CD14-positive monocyte (primary cell): Measurements from ENCODE around the gene ZSCAN20. TPM values are rescaled to one million over a fixed set of nuclear protein-coding genes. Genes with fewer than 3 reads are reported as not detected.

Experiments used
- DNase-seq, 3 donors: peaks; one replicate each; pipeline ENCODE4 v3.0.0-alpha.2; 2011 to 2022
- H2AFZ ChIP-seq: 2 replicates; pipeline ENCODE4 v1.6.0; 2012; ENCODE audit warnings: mild to moderate bottlenecking, low read depth, low read length, inconsistent platforms; ENCODE audit not compliant: insufficient read depth, poor library complexity, severe bottlenecking
- H3K27ac ChIP-seq, 2 donors: 1 replicate in 1 of 2; 2 replicates in 1 of 2; pipeline ENCODE4 v1.5.1; 2012 to 2013; ENCODE audit warnings: low read length in 2 of 2, control low read depth in 1 of 2, inconsistent platforms in 1 of 2, low read depth in 1 of 2, mild to moderate bottlenecking in 1 of 2
- H3K27me3 ChIP-seq, 2 donors: one replicate each; pipeline versions ENCODE4 v1.6.0 to v1.6.1; 2011 to 2013; ENCODE audit warnings: low read length in 2 of 2; ENCODE audit not compliant: control insufficient read depth in 2 of 2, insufficient read depth in 2 of 2
- H3K36me3 ChIP-seq, 2 donors: replicated peaks in 1 of 2; 1 replicate in 1 of 2; 2 replicates in 1 of 2; pipeline versions ENCODE4 v1.5.1 to v1.6.1; 2012 to 2013; ENCODE audit warnings: low read length in 2 of 2, control low read depth in 1 of 2, inconsistent platforms in 1 of 2, mild to moderate bottlenecking in 1 of 2; ENCODE audit not compliant: insufficient read depth in 2 of 2, control insufficient read depth in 1 of 2
- H3K4me1 ChIP-seq, 2 donors: 1 replicate in 1 of 2; 2 replicates in 1 of 2; pipeline versions ENCODE4 v1.5.1 to v1.6.1; 2012 to 2013; ENCODE audit warnings: low read length in 2 of 2, control low read depth in 1 of 2, inconsistent platforms in 1 of 2, mild to moderate bottlenecking in 1 of 2, moderate library complexity in 1 of 2; ENCODE audit not compliant: insufficient read depth in 2 of 2, control insufficient read depth in 1 of 2
- H3K4me2 ChIP-seq: replicated peaks from 2 replicates; pipeline ENCODE3; 2012; ENCODE audit warnings: low read length, moderate library complexity, mild to moderate bottlenecking; ENCODE audit not compliant: poor library complexity, severe bottlenecking; ENCODE audit errors: extremely low read depth
- H3K4me3 ChIP-seq, 3 experiments: fragments of 200-600 bp in 1 of 3; sonication (generic) in 1 of 3; replicated peaks in 1 of 3; 1 replicate in 2 of 3; 2 replicates in 1 of 3; pipeline ENCODE4 v1.5.1; 2011 to 2013; ENCODE audit warnings: low read length in 3 of 3, mild to moderate bottlenecking in 3 of 3, control low read depth in 2 of 3, low read depth in 2 of 3, inconsistent platforms in 1 of 3, moderate library complexity in 1 of 3
- H3K79me2 ChIP-seq: 2 replicates; pipeline ENCODE4 v1.6.0; 2012; ENCODE audit warnings: mild to moderate bottlenecking, control low read depth, inconsistent platforms, low read length, moderate library complexity; ENCODE audit not compliant: insufficient read depth
- H3K9ac ChIP-seq: 2 replicates; pipeline ENCODE4 v1.6.0; 2017; ENCODE audit warnings: low read length, mild to moderate bottlenecking; ENCODE audit not compliant: insufficient read depth, poor library complexity, severe bottlenecking
- H3K9me3 ChIP-seq, 2 donors: replicated peaks in 1 of 2; 1 replicate in 1 of 2; 2 replicates in 1 of 2; pipeline versions ENCODE4 v1.5.1 to v1.6.1; 2012 to 2013; ENCODE audit warnings: low read length in 2 of 2, control low read depth in 1 of 2; ENCODE audit not compliant: control insufficient read depth in 1 of 2, insufficient read depth in 1 of 2
- H4K20me1 ChIP-seq: 2 replicates; pipeline ENCODE4 v1.6.0; 2012; ENCODE audit warnings: mild to moderate bottlenecking, low read length, control low read depth, moderate library complexity; ENCODE audit not compliant: insufficient read depth
- H3K27ac Mint-ChIP-seq, 7 donors: one replicate each; pipeline ENCODE4 v1.8.0; 2020; ENCODE audit warnings: mild to moderate bottlenecking in 7 of 7, mixed read lengths in 7 of 7, moderate library complexity in 6 of 7, inconsistent platforms in 2 of 7
- H3K27me3 Mint-ChIP-seq, 3 donors: one replicate each; pipeline ENCODE4 v1.8.0; 2021 to 2022; ENCODE audit warnings: low read depth in 3 of 3, mild to moderate bottlenecking in 3 of 3, mixed read lengths in 3 of 3, moderate library complexity in 3 of 3, inconsistent platforms in 1 of 3
- H3K36me3 Mint-ChIP-seq, 2 donors: one replicate each; pipeline ENCODE4 v1.8.0; 2020; ENCODE audit warnings: mixed read lengths in 2 of 2, inconsistent platforms in 1 of 2, mild to moderate bottlenecking in 1 of 2
- H3K4me1 Mint-ChIP-seq: one replicate; pipeline ENCODE4 v1.8.0; 2020; ENCODE audit warnings: mild to moderate bottlenecking, mixed read lengths
- H3K4me3 Mint-ChIP-seq, 2 donors: one replicate each; pipeline ENCODE4 v1.8.0; 2020; ENCODE audit warnings: mild to moderate bottlenecking in 2 of 2, mixed read lengths in 2 of 2, moderate library complexity in 1 of 2
- H3K9me3 Mint-ChIP-seq, 7 donors: one replicate each; pipeline ENCODE4 v1.8.0; 2020 to 2022; ENCODE audit warnings: mixed read lengths in 7 of 7, mild to moderate bottlenecking in 6 of 7, moderate library complexity in 6 of 7, inconsistent platforms in 2 of 7
- CTCF ChIP-seq: fragments of 200-600 bp; IDR thresholded peaks from one replicate; pipeline ENCODE4 v1.8.0; 2022; ENCODE audit warnings: antibody characterized with exemption, mild to moderate bottlenecking
- WGBS: methylation state at CpG from one replicate; pipeline ENCODE4 v1.1.5; 2013; ENCODE audit warnings: missing lambda C conversion rate; ENCODE audit not compliant: insufficient coverage; 5-methylcytosine and 5-hydroxymethylcytosine counted together
- intact Hi-C, 2 donors: fragments of 100-400 bp; cut with micrococcal nuclease; formaldehyde crosslinking; loops; one replicate each; pipeline versions ENCODE4 v1.15.0 to v1.15.1; 2023
- polyA plus RNA-seq, 3 donors: library from polyadenylated mRNA; depleted of rRNA in 1 of 3; unstranded in 2 of 3; stranded (reverse) in 1 of 3; fragments of 300-500 nt in 2 of 3; fragments of >200 nt in 1 of 3; fragmentation: Illumina TruSeq in 2 of 3; gene quantifications; 1 replicate in 2 of 3; 2 replicates in 1 of 3; pipeline ENCODE4 v1.2.3, GENCODE V29; 2012 to 2021

The ZSCAN20 gene
- polyA plus RNA-seq, 3 donors: 0.29 to 0.51 (median 0.29) TPM

- Mint-ChIP-seq H3K36me3 (peaks cover 6% of the 10 kb centered on the region in 2 donors), H3K9me3 (no peaks in the 10 kb centered on the region), H3K4me1 (peaks cover 20% of the 10 kb centered on the region), H3K4me3 (no peak overlapping the region), H3K27ac (no peak overlapping the region), H3K27me3 (no peaks in the 10 kb centered on the region)
- Histone ChIP-seq H3K36me3 (no peaks in the 10 kb centered on the region), H3K9ac (no peak overlapping the region), H3K4me1 (peaks cover 34 to 43% of the 10 kb centered on the region in 2 donors), H3K4me2 (no peak overlapping the region), H2AFZ (no peak overlapping the region), H3K9me3 (no peaks in the 10 kb centered on the region), H4K20me1 (no peaks in the 10 kb centered on the region), H3K79me2 (no peaks in the 10 kb centered on the region), H3K4me3 (no peak overlapping the region), H3K27me3 (peaks cover 10 to 19% of the 10 kb centered on the region in 2 donors), H3K27ac (no peak overlapping the region)
- no peak for TF ChIP-seq CTCF
- WGBS: 100% methylated on average over 1 of the region's 2 CpGs
- intact Hi-C loops: no loop called here
- DNase-seq: no peak
Measured at GRCh38 chr1:33429332-33429731, 43.1 kb upstream of the ZSCAN20 start.

- Mint-ChIP-seq H3K36me3 (peaks cover 3 to 6% of the 10 kb centered on the region in 2 donors), H3K27me3 (no peaks in the 10 kb centered on the region), H3K9me3 (no peaks in the 10 kb centered on the region), H3K4me1 (peaks cover 27% of the 10 kb centered on the region), H3K4me3 (no peak overlapping the region), H3K27ac (peak overlapping the region in 1 of 7 donors; percentile 83)
- Histone ChIP-seq H3K27ac (no peak overlapping the region), H2AFZ (peak overlapping the region; percentile 81), H4K20me1 (no peaks in the 10 kb centered on the region), H3K27me3 (peaks cover 10 to 19% of the 10 kb centered on the region in 2 donors), H3K36me3 (no peaks in the 10 kb centered on the region), H3K79me2 (no peaks in the 10 kb centered on the region), H3K9ac (peak overlapping the region; percentile 62), H3K9me3 (no peaks in the 10 kb centered on the region), H3K4me3 (peak overlapping the region; percentile 40 to 80 (median 77)), H3K4me2 (peak overlapping the region; percentile 82), H3K4me1 (peaks cover 42 to 48% of the 10 kb centered on the region in 2 donors)
- no peak for TF ChIP-seq CTCF
- intact Hi-C loops: loop anchor here in 1 of 2 donors (5.0 kb wide), 1 partner anchor 37 kb away; no protein-coding TSS in a partner anchor
- peak; percentile 19 to 64 (median 49) for DNase-seq
- WGBS: 4% methylated on average over 49 of the region's 54 CpGs
Measured at GRCh38 chr1:33429856-33430691, 42.4 kb upstream of the ZSCAN20 start.
